Lower leg skin (tissue), 4 donors: ENCODE measurements around the gene KRT28. TPM values are rescaled to one million over a fixed set of nuclear protein-coding genes. Genes with fewer than 3 reads are reported as not detected.

ENCODE experiments used
- DNase-seq, 2 donors: peaks; one replicate each; pipeline ENCODE4 v3.0.0-alpha.2; 2019; ENCODE audit warnings: low spot score in 2 of 2
- H3K4me3 ChIP-seq: fragments of 200-600 bp; sonication (generic); 2 replicates; pipeline ENCODE4 v1.5.1; 2017; ENCODE audit warnings: mild to moderate bottlenecking, low read depth; ENCODE audit not compliant: poor library complexity, severe bottlenecking
- POLR2A ChIP-seq, 2 donors: fragments of 450-650 bp; IDR thresholded peaks; one replicate each; pipeline ENCODE4 v1.6.1; 2016 to 2017; ENCODE audit warnings: antibody characterized with exemption in 2 of 2, mild to moderate bottlenecking in 1 of 2, moderate library complexity in 1 of 2
- WGBS, 2 donors: methylation state at CpG; one replicate each; pipeline ENCODE4 v1.1.5; 2018; 5-methylcytosine and 5-hydroxymethylcytosine counted together
- intact Hi-C: fragments of 100-400 bp; cut with DNase I; formaldehyde crosslinking; loops from one replicate; pipeline ENCODE4 v1.15.0; 2023; ENCODE audit warnings: low total_unique reads
- total RNA-seq, 4 donors: library from RNA; depleted of rRNA; stranded (reverse); fragments of >200 nt; gene quantifications; one replicate each; pipeline ENCODE4 v1.1.0, GENCODE V29; 2016
- TF ChIP-seq, protein P1 (sequence below), 3 donors: fragments of 450-650 bp; IDR thresholded peaks; one replicate each; pipeline ENCODE4 v1.5.1; 2016; ENCODE audit warnings: antibody characterized with exemption in 3 of 3, mild to moderate bottlenecking in 3 of 3, moderate library complexity in 2 of 3

The KRT28 gene
- total RNA-seq, 4 donors from 2014 or later, result 6.0 TPM; not detected in 3

DNA sequence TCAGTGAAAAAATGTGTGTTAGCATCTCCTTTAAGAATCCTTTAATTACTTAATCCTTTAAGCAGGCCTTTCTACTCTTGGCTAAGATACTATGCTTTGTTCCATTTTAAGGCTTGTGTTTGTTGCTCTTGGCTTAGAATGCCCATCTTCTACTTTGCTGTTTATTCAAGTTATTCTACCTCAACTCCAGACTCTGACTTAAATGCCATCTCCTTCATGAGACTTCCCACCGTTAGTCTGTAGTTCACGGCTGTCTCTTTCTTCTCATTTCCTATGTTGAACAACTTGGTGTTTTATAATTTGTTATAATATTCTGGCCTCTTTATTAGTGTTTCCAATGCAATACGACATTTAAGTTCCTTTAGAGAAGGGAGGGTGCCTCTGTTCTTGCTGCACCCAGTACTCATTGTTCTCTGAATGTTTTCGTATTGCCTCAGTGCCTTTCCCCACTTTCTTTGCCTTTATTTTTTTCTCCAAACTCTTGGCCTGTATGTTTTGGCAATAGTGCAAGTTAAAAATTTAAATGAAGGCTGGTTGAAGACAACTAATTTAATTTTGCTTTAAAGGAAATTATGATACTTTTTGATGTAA lies 28.8 kb upstream of the KRT28 start:
- no peak for DNase-seq
- 69% methylated on average over 4 of the region's 4 CpGs for WGBS, 2 donors
- TF ChIP-seq, protein P1, sequence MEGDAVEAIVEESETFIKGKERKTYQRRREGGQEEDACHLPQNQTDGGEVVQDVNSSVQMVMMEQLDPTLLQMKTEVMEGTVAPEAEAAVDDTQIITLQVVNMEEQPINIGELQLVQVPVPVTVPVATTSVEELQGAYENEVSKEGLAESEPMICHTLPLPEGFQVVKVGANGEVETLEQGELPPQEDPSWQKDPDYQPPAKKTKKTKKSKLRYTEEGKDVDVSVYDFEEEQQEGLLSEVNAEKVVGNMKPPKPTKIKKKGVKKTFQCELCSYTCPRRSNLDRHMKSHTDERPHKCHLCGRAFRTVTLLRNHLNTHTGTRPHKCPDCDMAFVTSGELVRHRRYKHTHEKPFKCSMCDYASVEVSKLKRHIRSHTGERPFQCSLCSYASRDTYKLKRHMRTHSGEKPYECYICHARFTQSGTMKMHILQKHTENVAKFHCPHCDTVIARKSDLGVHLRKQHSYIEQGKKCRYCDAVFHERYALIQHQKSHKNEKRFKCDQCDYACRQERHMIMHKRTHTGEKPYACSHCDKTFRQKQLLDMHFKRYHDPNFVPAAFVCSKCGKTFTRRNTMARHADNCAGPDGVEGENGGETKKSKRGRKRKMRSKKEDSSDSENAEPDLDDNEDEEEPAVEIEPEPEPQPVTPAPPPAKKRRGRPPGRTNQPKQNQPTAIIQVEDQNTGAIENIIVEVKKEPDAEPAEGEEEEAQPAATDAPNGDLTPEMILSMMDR (IDR thresholded peaks at IDR 0.05), result no peak
- TF ChIP-seq POLR2A (IDR thresholded peaks at IDR 0.05), result no peak
- no peak overlapping the region for H3K4me3 ChIP-seq
- intact Hi-C loops, result no loop called here

DNA sequence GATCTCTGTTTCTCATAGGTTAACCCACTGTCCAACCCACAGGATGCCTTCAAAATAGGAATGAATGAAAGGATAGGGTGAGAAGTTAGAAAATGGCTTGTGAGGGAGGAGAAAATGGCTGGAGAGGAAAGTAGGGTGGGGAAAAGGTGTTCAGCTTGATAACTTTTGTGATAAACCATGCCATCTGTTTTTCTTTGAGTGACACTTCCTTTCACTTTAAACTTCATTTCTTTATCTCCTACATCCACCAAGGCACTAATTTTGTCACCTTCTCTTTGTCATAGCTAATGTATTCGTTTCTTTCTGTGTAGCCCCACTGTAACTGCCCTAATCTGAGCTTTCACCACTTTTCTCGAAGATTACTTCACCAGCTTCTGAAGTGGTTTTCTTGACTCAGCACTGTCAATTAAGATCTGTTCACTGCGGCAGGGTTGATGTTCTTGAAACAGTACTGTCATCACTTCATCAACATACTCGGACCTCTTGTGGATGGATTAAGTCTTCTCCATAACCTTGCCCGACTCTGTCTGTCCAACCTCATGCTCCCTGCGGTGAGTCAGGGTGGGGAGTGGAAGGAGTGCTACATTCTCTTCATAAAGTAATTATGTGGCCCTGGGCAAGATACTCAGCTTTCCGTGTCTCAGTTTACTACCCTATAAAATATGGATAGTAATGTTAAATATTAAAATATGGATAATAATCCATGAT lies 28.1 kb upstream of the KRT28 start:
- WGBS, 2 donors, result 58 to 70% methylated on average over 7 of the region's 7 CpGs
- TF ChIP-seq, protein P1 (IDR thresholded peaks at IDR 0.05), result no peak
- TF ChIP-seq POLR2A (IDR thresholded peaks at IDR 0.05), result no peak
- intact Hi-C loops, result no loop called here
- H3K4me3 ChIP-seq, result no peak overlapping the region
- no peak for DNase-seq

DNA sequence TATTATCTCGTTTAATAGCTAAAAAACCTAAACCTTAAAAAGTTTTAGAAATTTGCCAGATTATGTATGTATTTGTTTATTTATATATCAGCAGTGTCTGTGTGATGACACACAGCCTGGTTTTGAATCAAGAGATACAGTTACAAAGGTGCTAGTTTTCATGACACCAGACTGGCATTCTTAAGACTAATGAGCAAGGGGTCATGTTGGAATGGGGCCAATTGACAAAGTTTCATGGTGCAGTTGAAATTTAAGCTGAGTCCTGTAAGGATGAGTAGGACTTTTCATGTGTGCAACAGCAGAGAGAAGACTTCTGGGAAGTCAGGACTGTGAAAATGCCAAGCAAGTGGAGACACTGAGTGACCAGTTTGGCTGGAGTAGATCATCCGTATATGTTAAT lies 25.8 kb upstream of the KRT28 start:
- DNase-seq, result no peak
- no peak overlapping the region for H3K4me3 ChIP-seq
- 83 to 88% methylated on average over 2 of the region's 2 CpGs for WGBS, 2 donors
- TF ChIP-seq, protein P1 (IDR thresholded peaks at IDR 0.05), result no peak
- TF ChIP-seq POLR2A (IDR thresholded peaks at IDR 0.05), result no peak
- intact Hi-C loops, result no loop called here

DNA sequence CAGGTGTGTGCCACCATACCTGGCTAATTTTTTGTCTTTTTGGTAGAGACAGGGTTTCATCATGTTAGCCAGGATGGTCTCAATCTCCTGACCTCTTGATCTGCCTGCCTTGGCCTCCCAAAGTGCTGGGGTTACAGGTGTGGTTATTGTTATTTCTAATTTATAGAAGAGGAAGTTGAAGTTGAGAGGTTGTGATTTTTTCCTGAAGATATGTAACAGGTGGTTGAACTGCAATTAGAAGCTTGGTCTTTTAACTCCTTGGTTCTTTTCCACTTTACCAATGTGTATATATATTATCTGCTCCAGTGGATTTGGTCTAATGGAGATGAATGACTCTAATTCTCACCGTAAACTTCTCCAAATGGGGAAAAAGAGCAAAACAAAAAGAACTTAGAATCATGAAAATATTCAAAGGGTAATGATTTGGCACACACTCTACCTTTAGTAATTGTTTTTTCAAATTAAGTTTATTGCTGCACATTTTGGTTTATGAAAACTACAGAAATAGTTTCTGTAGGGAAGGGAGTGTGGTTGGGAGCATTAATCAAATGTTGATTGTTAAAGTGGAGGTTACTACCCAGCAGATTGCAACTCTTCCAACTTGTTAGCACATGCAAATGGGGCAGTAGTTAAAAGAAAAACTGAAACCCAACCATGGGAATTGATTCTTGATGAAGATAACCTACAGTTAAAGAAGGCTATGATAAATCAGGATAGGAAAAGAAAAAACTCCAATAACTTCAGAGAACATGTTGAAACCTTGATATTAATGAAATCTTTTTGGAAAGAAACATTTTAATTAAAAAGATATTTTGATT lies 24.5 kb upstream of the KRT28 start:
- WGBS, 2 donors, result 69 to 83% methylated on average over 1 of the region's 1 CpG
- intact Hi-C loops, result no loop called here
- TF ChIP-seq POLR2A (IDR thresholded peaks at IDR 0.05), result no peak
- TF ChIP-seq, protein P1 (IDR thresholded peaks at IDR 0.05), result no peak
- DNase-seq, result no peak
- no peak overlapping the region for H3K4me3 ChIP-seq

DNA sequence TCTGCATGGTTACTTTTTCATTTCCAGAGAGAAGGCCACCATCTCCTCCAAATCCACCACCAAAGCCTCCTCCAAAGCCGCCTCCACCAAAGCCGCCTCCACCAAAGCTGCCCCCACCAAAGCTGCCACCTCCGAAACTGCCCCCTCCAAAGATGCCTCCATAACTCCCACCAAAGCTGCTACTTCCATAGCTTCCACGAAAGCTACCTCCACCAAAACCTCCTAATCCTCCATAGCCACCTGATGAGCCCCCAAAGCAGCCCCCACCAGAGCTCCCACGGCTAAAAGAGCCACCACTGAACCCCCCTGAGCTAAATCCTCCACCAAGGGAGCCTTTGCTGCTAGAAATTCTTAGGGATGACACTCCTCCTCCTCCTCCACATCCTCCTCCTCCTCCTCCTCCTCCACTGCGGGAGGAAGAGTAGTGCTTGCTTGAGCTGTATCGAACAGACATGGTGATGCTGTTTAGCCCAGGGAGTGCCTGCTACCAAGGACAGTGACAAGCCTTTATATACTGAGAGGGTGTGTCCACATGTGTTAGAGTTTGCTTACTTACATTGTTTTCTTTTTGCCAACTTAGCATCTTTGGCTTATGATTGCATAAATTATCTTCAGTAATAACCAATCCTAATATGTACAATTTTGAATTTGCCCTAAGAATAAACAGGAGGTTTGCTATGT lies 22.5 kb upstream of the KRT28 start, which contains the start of gene KRT10:
KRT10 (minus strand) TSS at position 483 of the 681 bp plus-strand sequence; CDS start at position 454, 29 bp downstream.
- TF ChIP-seq, protein P1 (IDR thresholded peaks at IDR 0.05), result no peak
- no peak for TF ChIP-seq POLR2A (IDR thresholded peaks at IDR 0.05)
- no peak for DNase-seq
- H3K4me3 ChIP-seq, result peak within 1 kb of the TSS; percentile 23
- intact Hi-C loops, result no loop called here
- WGBS, 2 donors, result 83 to 87% methylated on average over 7 of the region's 7 CpGs
